Thyroid gland (tissue), 4 donors: ENCODE results near the gene SNCAIP. TPM values are rescaled to one million over a fixed set of nuclear protein-coding genes. Genes with fewer than 3 reads are reported as not detected.

Experiments used
- DNase-seq, 2 donors: peaks; one replicate each; pipeline ENCODE4 v3.0.0-alpha.2; 2019
- H3K27ac ChIP-seq, 3 donors: fragments of 200-600 bp; sonication (generic); 1 replicate in 2 of 3; 2 replicates in 1 of 3; pipeline ENCODE4 v1.5.1; 2016 to 2019; ENCODE audit warnings: mild to moderate bottlenecking in 1 of 3, moderate library complexity in 1 of 3
- H3K27me3 ChIP-seq: fragments of 200-600 bp; sonication (generic); one replicate; pipeline ENCODE4 v1.5.1; 2019
- H3K36me3 ChIP-seq, 2 donors: fragments of 200-600 bp; sonication (generic); one replicate each; pipeline ENCODE4 v1.5.1; 2016 to 2019
- H3K4me1 ChIP-seq, 2 donors: fragments of 200-600 bp; sonication (generic); one replicate each; pipeline ENCODE4 v1.5.1; 2017 to 2019
- H3K4me3 ChIP-seq, 3 donors: fragments of 200-600 bp; sonication (generic); replicated peaks in 1 of 3; 1 replicate in 2 of 3; 2 replicates in 1 of 3; pipeline ENCODE4 v1.5.1; 2016; ENCODE audit warnings: mild to moderate bottlenecking in 1 of 3
- H3K9me3 ChIP-seq: fragments of 200-600 bp; sonication (generic); one replicate; pipeline ENCODE4 v1.5.1; 2017
- POLR2A ChIP-seq, 2 donors: fragments of 450-650 bp; IDR thresholded peaks; one replicate each; pipeline ENCODE4 v1.6.1; 2017; ENCODE audit warnings: antibody characterized with exemption in 2 of 2, mild to moderate bottlenecking in 2 of 2, moderate library complexity in 1 of 2
- WGBS, 2 donors: methylation state at CpG; one replicate each; pipeline ENCODE4 v1.1.5; 2017; 5-methylcytosine and 5-hydroxymethylcytosine counted together
- intact Hi-C: fragments of 100-400 bp; cut with DNase I; formaldehyde crosslinking; loops from one replicate; pipeline ENCODE4 v1.15.1; 2023
- total RNA-seq, 4 donors: library from RNA; depleted of rRNA; stranded (reverse); fragments of >200 nt; gene quantifications; one replicate each; pipeline ENCODE4 v1.2.3, GENCODE V29; 2016
- TF ChIP-seq, protein P1 (sequence below), 6 experiments: fragments of 200-600 bp in 3 of 6; fragments of 450-650 bp in 3 of 6; sonication (generic) in 3 of 6; IDR thresholded peaks; one replicate each; pipeline ENCODE4 v1.5.1; 2016 to 2019; ENCODE audit warnings: antibody characterized with exemption in 6 of 6, mild to moderate bottlenecking in 2 of 6, inconsistent platforms in 1 of 6, moderate library complexity in 1 of 6

SNCAIP gene
- total RNA-seq, 4 donors from 2014 or later = 4.0 to 12.8 (median 9.8) TPM

- H3K4me1 ChIP-seq = peaks cover 3 to 4% of the 10 kb centered on the region in 2 donors
- WGBS, 2 donors = 57 to 80% methylated on average over 5 of the region's 5 CpGs
- no peaks in the 10 kb centered on the region for H3K36me3 ChIP-seq
- no peak overlapping the region for H3K27ac ChIP-seq
- H3K27me3 ChIP-seq = no peaks in the 10 kb centered on the region
- H3K4me3 ChIP-seq = no peak overlapping the region
- TF ChIP-seq, protein P1, sequence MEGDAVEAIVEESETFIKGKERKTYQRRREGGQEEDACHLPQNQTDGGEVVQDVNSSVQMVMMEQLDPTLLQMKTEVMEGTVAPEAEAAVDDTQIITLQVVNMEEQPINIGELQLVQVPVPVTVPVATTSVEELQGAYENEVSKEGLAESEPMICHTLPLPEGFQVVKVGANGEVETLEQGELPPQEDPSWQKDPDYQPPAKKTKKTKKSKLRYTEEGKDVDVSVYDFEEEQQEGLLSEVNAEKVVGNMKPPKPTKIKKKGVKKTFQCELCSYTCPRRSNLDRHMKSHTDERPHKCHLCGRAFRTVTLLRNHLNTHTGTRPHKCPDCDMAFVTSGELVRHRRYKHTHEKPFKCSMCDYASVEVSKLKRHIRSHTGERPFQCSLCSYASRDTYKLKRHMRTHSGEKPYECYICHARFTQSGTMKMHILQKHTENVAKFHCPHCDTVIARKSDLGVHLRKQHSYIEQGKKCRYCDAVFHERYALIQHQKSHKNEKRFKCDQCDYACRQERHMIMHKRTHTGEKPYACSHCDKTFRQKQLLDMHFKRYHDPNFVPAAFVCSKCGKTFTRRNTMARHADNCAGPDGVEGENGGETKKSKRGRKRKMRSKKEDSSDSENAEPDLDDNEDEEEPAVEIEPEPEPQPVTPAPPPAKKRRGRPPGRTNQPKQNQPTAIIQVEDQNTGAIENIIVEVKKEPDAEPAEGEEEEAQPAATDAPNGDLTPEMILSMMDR (IDR thresholded peaks at IDR 0.05) = no peak
- no peak for TF ChIP-seq POLR2A (IDR thresholded peaks at IDR 0.05)
- DNase-seq = no peak
- intact Hi-C loops = no loop called here
- H3K9me3 ChIP-seq = no peaks in the 10 kb centered on the region
These were observed 132.4 kb downstream of the SNCAIP start for GRCh38 chr5:122444411-122444810.

DNA sequence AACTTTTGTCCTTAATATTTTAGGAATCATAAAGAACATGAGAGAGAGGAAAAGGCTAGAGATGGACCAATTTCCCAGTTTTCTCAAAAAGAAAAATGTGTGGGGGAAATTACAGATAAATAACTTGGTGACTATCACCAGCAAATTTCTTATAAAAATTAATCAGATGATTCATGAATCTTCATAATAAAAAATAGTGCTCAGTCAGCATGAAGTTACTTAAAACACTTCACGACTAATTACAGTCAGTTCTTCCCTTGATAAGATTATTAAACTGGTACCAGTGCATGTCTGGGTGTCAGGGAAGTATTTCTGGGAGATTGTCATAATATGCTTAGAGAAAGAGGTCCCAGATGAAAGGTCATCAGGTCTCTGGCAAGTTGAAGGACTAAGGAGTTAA, 133.0 kb downstream of the SNCAIP start:
- Histone ChIP-seq H3K36me3 (no peaks in the 10 kb centered on the region), H3K27ac (no peak overlapping the region), H3K4me3 (no peak overlapping the region), H3K9me3 (no peaks in the 10 kb centered on the region), H3K4me1 (peaks cover 3 to 4% of the 10 kb centered on the region in 2 donors), H3K27me3 (no peaks in the 10 kb centered on the region)
- 82 to 94% methylated on average over 1 of the region's 1 CpG for WGBS, 2 donors
- DNase-seq = no peak
- TF ChIP-seq, protein P1 (IDR thresholded peaks at IDR 0.05) = no peak
- no peak for TF ChIP-seq POLR2A (IDR thresholded peaks at IDR 0.05)
- intact Hi-C loops = no loop called here

GRCh38 chr5:122447072-122447471, 135.0 kb downstream of the SNCAIP start:
- Histone ChIP-seq H3K4me3 (no peak overlapping the region), H3K27me3 (no peaks in the 10 kb centered on the region), H3K27ac (no peak overlapping the region), H3K36me3 (no peaks in the 10 kb centered on the region), H3K4me1 (peaks cover 3 to 4% of the 10 kb centered on the region in 2 donors), H3K9me3 (no peaks in the 10 kb centered on the region)
- intact Hi-C loops = no loop called here
- 93 to 94% methylated on average over 3 of the region's 3 CpGs for WGBS, 2 donors
- DNase-seq = no peak
- TF ChIP-seq, protein P1 (IDR thresholded peaks at IDR 0.05) = no peak
- TF ChIP-seq POLR2A (IDR thresholded peaks at IDR 0.05) = no peak

DNA sequence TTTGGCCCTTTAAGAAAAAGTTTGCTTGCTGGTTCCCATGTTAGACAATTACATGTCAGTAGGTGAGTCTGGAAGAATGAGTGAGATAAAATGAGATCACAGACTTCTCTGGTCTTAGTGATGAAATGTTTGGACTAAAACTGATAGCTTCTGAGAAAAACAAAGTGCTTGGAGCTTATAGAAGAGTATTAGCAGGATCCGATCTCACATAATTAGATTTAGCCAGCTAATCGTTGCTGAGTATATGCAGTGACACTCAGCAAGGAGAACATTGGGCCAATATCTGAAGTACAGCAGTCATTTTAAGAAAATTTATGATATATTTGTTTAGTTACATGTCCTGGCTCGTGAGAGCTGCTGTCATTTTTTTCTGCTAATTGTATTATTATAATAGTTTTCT, 135.8 kb downstream of the SNCAIP start:
- Histone ChIP-seq H3K4me3 (no peak overlapping the region), H3K9me3 (no peaks in the 10 kb centered on the region), H3K4me1 (peaks cover 0 to 3% of the 10 kb centered on the region in 2 donors), H3K36me3 (no peaks in the 10 kb centered on the region), H3K27me3 (no peaks in the 10 kb centered on the region), H3K27ac (no peak overlapping the region)
- TF ChIP-seq, protein P1 (IDR thresholded peaks at IDR 0.05) = no peak
- no peak for TF ChIP-seq POLR2A (IDR thresholded peaks at IDR 0.05)
- 86 to 88% methylated on average over 3 of the region's 3 CpGs for WGBS, 2 donors
- no peak for DNase-seq
- intact Hi-C loops = no loop called here

GRCh38 chr5:122454541-122454940, 142.5 kb downstream of the SNCAIP start:
- no peaks in the 10 kb centered on the region for H3K27me3 ChIP-seq
- intact Hi-C loops = no loop called here
- DNase-seq = no peak
- no peaks in the 10 kb centered on the region for H3K36me3 ChIP-seq
- no peak overlapping the region for H3K27ac ChIP-seq
- H3K9me3 ChIP-seq = no peaks in the 10 kb centered on the region
- no peak for TF ChIP-seq POLR2A (IDR thresholded peaks at IDR 0.05)
- TF ChIP-seq, protein P1 (IDR thresholded peaks at IDR 0.05) = no peak
- H3K4me3 ChIP-seq = no peak overlapping the region
- no peaks in the 10 kb centered on the region for H3K4me1 ChIP-seq
